Astrocyte of the cerebellum (primary cell): ENCODE data around the gene PDE8B.

Experiments used
- DNase-seq: peaks from one replicate; pipeline ENCODE4 v3.0.0-alpha.2; 2011; ENCODE audit warnings: low read depth
- H3K4me3 ChIP-seq: 2 replicates; pipeline ENCODE4 v1.5.1; 2011; ENCODE audit warnings: mild to moderate bottlenecking, low read depth, low read length, moderate library complexity
- CTCF ChIP-seq: IDR thresholded peaks from 2 replicates; pipeline ENCODE4 v1.5.1; 2012; ENCODE audit warnings: low read length, low read depth, moderate library complexity, mild to moderate bottlenecking; ENCODE audit errors: missing control alignments
- in situ Hi-C: cut with HindIII; loops from 2 replicates; pipeline ENCODE4 v1.10.0; 2017; ENCODE audit warnings: low sequenced_read_pairs

PDE8B gene

DNA sequence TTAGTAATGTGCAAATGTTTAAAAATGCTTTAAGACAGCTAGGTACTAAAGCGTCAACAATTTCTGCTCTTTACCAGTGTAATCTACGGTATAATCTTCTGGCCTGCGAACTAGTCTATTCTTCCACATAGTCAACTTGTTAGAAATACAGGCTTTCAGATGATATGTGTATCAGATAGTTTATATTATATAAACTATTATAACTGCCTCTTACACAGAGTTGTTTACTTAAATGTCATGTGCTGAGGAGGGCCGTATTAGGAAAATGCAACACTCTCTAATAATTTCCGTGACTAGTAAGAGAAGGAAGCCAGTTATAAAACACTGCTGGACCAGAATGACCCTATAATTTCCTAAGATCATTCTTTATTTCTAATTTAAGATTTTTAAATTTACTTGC lies 218.0 kb downstream of the PDE8B start:
- DNase-seq = no peak
- no peak for TF ChIP-seq CTCF
- in situ Hi-C loops = loop anchor here (25.0 kb wide), 1 partner anchor 291 kb away; no protein-coding TSS in a partner anchor
- no peak overlapping the region for H3K4me3 ChIP-seq

DNA sequence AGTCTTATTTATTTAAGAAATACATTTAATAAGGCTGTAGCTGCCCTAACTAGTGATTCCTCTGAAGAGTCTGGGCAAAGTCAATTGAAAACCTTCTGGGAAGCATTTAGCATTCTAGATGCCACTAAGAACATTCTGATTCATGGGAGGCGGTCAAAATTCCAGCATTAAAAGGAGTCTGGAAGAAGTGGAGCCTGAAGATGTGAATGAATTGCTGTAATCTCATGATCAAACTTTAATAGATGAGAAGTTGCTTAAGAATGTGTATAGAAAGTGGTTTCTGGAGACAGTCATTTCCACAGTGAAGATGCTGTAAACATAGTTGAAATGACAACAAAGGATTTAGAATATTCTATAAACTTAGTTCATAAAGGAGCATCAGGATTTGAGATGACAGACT lies 220.2 kb downstream of the PDE8B start:
- no peak for TF ChIP-seq CTCF
- in situ Hi-C loops = loop anchor here (25.0 kb wide), 1 partner anchor 293 kb away; no protein-coding TSS in a partner anchor
- no peak for DNase-seq
- H3K4me3 ChIP-seq = no peak overlapping the region

DNA sequence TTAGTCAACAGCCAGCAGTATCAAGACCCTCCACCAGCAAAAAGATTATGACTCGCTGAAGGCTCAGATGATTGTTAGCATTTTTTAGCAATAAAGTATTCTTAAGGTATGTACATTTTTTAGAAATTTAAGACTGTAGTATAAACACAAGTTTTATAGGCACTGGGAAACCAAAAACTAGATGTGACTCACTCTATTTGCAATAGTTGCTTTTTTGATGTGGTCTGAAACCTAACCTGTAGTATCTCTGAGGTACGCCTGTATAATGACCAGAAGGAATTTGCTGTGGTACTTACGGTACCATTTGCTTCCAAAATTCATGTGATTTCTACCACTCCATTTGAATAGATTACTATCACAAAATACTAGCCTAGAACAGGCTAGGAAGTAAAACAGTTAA lies 220.8 kb downstream of the PDE8B start:
- in situ Hi-C loops = loop anchor here (25.0 kb wide), 1 partner anchor 294 kb away; no protein-coding TSS in a partner anchor
- no peak for TF ChIP-seq CTCF
- no peak overlapping the region for H3K4me3 ChIP-seq
- peak; percentile 52 for DNase-seq

GRCh38 chr5:77431719-77432118 lies 221.2 kb downstream of the PDE8B start:
- TF ChIP-seq CTCF = no peak
- DNase-seq = no peak
- in situ Hi-C loops = loop anchor here (25.0 kb wide), 1 partner anchor 294 kb away; no protein-coding TSS in a partner anchor
- H3K4me3 ChIP-seq = no peak overlapping the region

GRCh38 chr5:77437194-77437593 lies 226.7 kb downstream of the PDE8B start:
- TF ChIP-seq CTCF = no peak
- no peak for DNase-seq
- in situ Hi-C loops = loop anchor here (25.0 kb wide), 1 partner anchor 300 kb away; no protein-coding TSS in a partner anchor
- H3K4me3 ChIP-seq = no peak overlapping the region

DNA sequence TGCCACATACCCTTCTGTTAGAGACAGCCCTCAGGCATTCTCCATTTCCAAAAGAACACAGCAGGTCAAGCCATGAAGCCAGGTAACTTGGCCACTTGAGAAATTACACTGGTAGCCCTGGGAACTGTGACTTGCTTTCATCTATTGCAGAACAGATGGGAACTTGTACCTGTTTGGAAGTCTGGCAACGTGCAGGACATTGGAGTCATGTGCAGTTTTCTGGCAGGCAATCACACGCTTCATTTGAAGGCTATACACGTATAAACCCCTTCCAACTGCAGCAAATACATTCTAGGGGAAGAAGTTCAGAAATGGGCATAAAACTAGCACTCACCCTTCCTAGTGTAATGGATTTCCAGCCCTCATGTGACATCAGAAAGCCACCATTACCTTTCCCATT lies 227.6 kb downstream of the PDE8B start:
- no peak for DNase-seq
- in situ Hi-C loops = loop anchor here (25.0 kb wide), 1 partner anchor 301 kb away; no protein-coding TSS in a partner anchor
- TF ChIP-seq CTCF = no peak
- H3K4me3 ChIP-seq = no peak overlapping the region
